NCI-H1417 (cell line): ENCODE measurements around the gene CEACAM6.
A peak's percentile ranks its signal among the peaks of the same experiment; 100 is the strongest.

Source experiments
- DNase-seq, 3 experiments: peaks; one replicate each; lab custom pipeline; 2025; lab: John Stamatoyannopoulos, UW

Gene CEACAM6

DNA sequence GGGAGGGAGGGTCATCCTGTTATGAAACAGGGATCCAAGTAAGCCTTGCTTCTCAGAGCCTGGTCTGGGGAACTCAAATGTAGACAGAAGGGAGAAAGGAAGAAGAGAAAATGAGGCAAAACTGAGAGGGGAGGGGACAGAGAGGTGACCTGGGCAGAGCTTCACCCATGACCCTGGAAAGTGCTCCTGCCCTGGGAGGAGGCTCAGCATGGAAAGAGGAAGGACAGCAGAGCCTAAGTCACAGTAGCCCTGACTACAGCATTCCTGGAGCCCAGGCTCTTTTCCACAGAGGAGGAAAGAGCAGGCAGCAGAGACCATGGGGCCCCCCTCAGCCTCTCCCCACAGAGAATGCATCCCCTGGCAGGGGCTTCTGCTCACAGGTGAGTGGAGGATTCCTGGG lies 41.0 kb downstream of the CEACAM6 start, which contains the start of gene CEACAM3:
Gene CEACAM3 (plus strand): TSS at position 226 of the 400 bp plus-strand sequence. CDS start 91 bp downstream, at position 317.
- no peak for DNase-seq

- DNase-seq: no peak
Observed at GRCh38 chr19:41796901-41797300, 41.6 kb downstream of the CEACAM6 start.

- DNase-seq: peak in 1 of 3 experiments; percentile 57
Observed at GRCh38 chr19:41799444-41800000, 44.2 kb downstream of the CEACAM6 start.

DNA sequence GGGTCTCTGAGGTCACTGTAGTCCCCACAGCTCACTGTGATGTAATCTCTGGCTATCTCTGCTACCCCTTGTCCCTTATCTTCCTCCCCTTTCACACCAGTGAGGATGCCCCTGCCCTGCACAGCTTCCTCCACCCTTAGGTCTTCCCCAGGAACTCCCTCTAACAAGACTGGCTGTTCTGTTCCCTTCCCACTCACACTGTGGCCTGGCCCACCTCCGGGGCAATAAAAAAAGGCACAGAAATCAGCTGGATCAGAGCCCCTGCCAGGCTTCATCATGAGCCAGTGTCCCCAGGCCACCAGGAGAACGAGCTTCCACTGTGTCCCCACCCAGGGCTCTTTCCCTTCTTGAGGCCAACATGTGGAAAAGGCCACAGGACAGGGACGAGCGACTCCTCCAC lies 45.7 kb downstream of the CEACAM6 start:
- DNase-seq: no peak

DNA sequence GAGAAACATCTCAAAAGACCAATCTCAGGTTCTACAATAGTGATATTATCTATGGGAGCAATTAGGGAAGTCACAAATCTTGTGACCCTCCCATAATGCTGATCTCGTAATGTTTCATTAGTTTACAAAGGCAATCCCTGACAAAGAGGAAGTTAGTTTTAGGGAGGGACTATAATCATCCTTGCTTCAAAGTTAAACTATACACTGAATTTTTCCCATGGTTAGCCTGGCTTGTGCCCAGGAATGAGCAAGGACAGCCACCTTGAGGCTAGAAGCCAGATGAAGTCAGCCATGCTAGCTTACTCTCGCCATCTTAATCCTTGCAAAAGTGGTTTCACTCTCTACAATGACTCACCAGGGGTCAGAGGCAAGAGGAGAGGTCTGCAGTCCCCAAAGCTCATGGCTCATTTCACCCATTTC lies 46.5 kb downstream of the CEACAM6 start:
- DNase-seq: no peak

- DNase-seq: no peak
Observed at GRCh38 chr19:41802770-41803169, 47.4 kb downstream of the CEACAM6 start.

DNA sequence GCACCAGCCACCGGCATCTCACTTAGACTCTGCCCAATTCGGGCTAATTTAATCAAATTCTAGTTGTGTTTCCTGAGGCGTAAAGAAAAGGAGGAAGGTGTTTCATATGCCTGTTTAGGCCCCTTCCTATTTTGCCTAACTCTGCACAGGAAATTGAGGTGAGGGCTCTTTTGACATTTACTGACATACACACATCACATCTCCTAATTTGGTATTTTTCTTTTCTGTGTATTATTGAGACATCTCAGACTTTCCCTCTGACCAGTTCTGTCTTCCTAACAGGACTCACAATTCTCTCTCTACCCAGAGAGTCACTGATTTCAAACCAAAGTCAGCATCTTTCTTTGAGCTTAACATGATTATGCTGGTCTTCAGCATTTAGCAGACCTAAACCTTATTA lies 49.0 kb downstream of the CEACAM6 start:
- DNase-seq: no peak

DNA sequence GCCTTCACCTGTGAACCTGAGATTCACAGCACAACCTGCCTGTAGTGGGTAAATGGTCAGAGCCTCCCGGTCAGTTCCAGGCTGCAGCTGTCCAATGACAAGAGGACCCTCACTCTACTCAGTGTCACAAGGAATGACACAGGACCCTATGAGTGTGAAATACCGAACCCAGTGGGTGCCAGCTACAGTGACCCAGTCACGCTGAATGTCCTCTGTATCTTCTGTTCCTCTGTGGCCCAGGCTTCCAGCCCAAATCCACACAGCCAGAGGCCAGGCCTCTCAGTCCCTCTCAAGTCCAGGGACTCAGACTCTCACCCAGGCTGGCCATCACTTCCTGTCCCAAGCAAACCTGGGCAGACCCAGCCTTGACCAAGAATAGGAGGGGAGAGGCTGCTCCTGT lies 51.8 kb downstream of the CEACAM6 start:
- no peak for DNase-seq

- DNase-seq: peak in 2 of 3 experiments; percentile 13 to 52
Observed at GRCh38 chr19:41808663-41809566, 53.6 kb downstream of the CEACAM6 start.

DNA sequence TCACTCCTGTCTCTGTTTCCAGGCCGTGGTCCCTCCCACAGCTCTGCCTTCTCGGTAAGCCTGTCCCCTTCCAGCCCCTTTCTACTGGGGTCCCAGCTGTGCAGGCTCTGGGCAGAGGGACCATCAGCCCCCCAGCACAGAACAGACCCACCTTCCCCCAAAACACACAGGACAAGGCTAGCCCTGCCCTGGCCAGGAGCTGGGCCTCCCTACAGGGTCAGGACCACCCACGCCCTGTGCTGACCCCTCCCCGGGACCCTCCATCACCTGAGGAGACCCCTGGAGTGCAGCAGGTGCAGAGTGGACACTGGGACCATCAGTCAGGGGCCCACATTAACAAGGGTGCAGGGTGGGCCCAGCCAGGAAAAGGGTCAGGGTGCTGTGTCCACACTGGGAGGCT lies 55.0 kb downstream of the CEACAM6 start:
- no peak for DNase-seq

GRCh38 chr19:41811036-41811435 lies 55.7 kb downstream of the CEACAM6 start:
- DNase-seq: no peak

GRCh38 chr19:41811981-41812380 lies 56.7 kb downstream of the CEACAM6 start:
- no peak for DNase-seq

- DNase-seq: no peak
Observed at GRCh38 chr19:41813911-41814310, 58.6 kb downstream of the CEACAM6 start.

DNA sequence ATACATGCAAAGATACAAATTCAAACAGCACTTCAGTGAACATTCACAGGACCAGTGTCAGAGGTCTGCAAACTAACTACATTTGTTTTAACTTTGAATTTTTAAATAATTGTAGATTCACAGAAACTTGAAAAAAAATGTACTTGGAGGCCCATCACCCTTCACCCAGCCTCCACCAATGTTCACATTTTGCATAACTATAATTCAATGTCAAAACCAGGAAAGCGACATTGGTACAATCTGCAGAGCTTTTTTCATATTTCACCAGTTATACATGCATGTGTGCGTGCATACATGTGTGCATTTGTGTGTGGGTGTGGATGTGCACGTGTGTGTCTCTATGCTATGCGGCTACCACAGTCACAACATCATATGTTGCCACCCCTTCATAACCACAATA lies 60.0 kb downstream of the CEACAM6 start:
- DNase-seq: no peak

- no peak for DNase-seq
Observed at GRCh38 chr19:41816761-41817160, 61.4 kb downstream of the CEACAM6 start.

DNA sequence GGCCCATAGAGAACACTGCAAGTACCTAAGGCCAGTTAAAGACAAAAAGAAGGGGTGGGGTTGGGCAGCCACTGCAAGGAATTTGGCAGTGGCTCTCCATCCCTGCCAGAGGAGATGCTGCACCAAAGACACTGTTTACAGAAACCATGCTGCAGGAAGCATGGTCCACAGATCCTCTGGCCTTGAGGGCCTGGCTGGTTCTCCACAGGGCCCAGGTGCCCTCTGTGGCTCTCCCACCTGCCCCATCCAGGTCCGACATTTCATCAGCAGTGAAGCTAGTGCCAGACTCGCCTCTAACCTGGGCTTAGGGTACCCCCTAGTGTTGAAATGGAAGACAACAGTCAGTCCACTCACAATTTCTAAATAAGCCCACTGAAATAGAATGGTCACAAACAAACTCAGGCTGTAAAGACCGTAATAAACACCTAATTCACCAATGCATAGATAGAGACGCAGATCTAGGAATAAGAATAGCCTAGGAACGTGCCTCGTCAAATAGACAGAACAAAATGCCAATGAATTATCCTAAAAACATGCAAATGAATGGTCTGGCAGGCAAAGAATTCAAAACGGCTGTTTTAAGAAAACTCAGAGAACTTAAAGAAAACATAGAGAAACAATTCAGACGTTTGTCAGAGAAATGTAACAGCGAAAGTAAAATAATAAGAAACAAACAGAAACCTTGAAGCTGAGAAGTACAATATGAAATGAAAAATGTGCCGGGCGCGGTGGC lies 65.8 kb downstream of the CEACAM6 start:
- DNase-seq: peak; percentile 75 to 89 (median 88)
